Upper lobe of right lung (tissue), 1 donor: ENCODE measurements around the gene CLDND2. TPM values are rescaled to one million over a fixed set of nuclear protein-coding genes. Genes with fewer than 3 reads are reported as not detected.

Source experiments
- ATAC-seq: fragments of 200-7000 bp; cut with Tn5 transposase; one replicate; pipeline ENCODE4 v1.9.1; 2020; ENCODE audit warnings: mild to moderate bottlenecking, moderate library complexity
- DNase-seq: peaks from one replicate; pipeline ENCODE4 v3.0.0-alpha.2; 2020
- H3K27ac ChIP-seq: fragments of 200-600 bp; one replicate; pipeline ENCODE4 v1.8.0; 2022
- H3K27me3 ChIP-seq: fragments of 200-600 bp; one replicate; pipeline ENCODE4 v1.8.0; 2022; ENCODE audit warnings: mild to moderate bottlenecking
- H3K36me3 ChIP-seq: fragments of 200-600 bp; one replicate; pipeline ENCODE4 v1.8.0; 2022
- H3K4me1 ChIP-seq: fragments of 200-600 bp; one replicate; pipeline ENCODE4 v1.8.0; 2022
- H3K4me3 ChIP-seq: fragments of 200-600 bp; one replicate; pipeline ENCODE4 v1.8.0; 2022; ENCODE audit warnings: mild to moderate bottlenecking
- H3K9me3 ChIP-seq: fragments of 200-600 bp; one replicate; pipeline ENCODE4 v1.8.0; 2022
- CTCF ChIP-seq: fragments of 200-600 bp; IDR thresholded peaks from one replicate; pipeline ENCODE4 v1.8.0; 2022; ENCODE audit warnings: antibody characterized with exemption
- intact Hi-C: fragments of 100-400 bp; cut with DNase I; formaldehyde crosslinking; loops from one replicate; pipeline ENCODE4 v1.11.0; 2022
- total RNA-seq: library from RNA; stranded (reverse); fragmentation: NEBNext Ultra II Directional; extraction: Animal tissue kit (Norgen Biotek cat#: 25700); gene quantifications from one replicate; pipeline ENCODE4 v1.2.1, GENCODE V29; 2021
- donor health status: DM: no; HTN: yes; CAD: no; lungs with severe emphysema.

The CLDND2 gene
- total RNA-seq, 1 donor from 2014 or later = 0.64 TPM

GRCh38 chr19:51321799-51322198, 47.0 kb downstream of the CLDND2 start:
- Histone ChIP-seq H3K27ac (no peak overlapping the region), H3K27me3 (peaks cover 17% of the 10 kb centered on the region), H3K36me3 (no peaks in the 10 kb centered on the region), H3K9me3 (no peaks in the 10 kb centered on the region), H3K4me3 (no peak overlapping the region), H3K4me1 (no peaks in the 10 kb centered on the region)
- ATAC-seq (no peak), DNase-seq (no peak)
- no peak for TF ChIP-seq CTCF
- intact Hi-C loops = no loop called here

- ATAC-seq (no peak), DNase-seq (no peak)
- no peak for TF ChIP-seq CTCF
- intact Hi-C loops = no loop called here
- Histone ChIP-seq H3K9me3 (no peaks in the 10 kb centered on the region), H3K4me1 (no peaks in the 10 kb centered on the region), H3K27me3 (peaks cover 8% of the 10 kb centered on the region), H3K4me3 (no peak overlapping the region), H3K36me3 (no peaks in the 10 kb centered on the region), H3K27ac (no peak overlapping the region)
Measured at GRCh38 chr19:51320280-51320657, 48.5 kb downstream of the CLDND2 start.

- Histone ChIP-seq H3K4me3 (no peak overlapping the region), H3K27ac (no peak overlapping the region), H3K36me3 (no peaks in the 10 kb centered on the region), H3K27me3 (peaks cover 8% of the 10 kb centered on the region), H3K4me1 (no peaks in the 10 kb centered on the region), H3K9me3 (no peaks in the 10 kb centered on the region)
- no peak for ATAC-seq
- intact Hi-C loops = no loop called here
- TF ChIP-seq CTCF = no peak
- no peak for DNase-seq
Measured at GRCh38 chr19:51319649-51320279, 49.0 kb downstream of the CLDND2 start.

- intact Hi-C loops = no loop called here
- Histone ChIP-seq H3K9me3 (no peaks in the 10 kb centered on the region), H3K4me3 (no peak overlapping the region), H3K27ac (no peak overlapping the region), H3K36me3 (no peaks in the 10 kb centered on the region), H3K4me1 (no peaks in the 10 kb centered on the region), H3K27me3 (peaks cover 8% of the 10 kb centered on the region)
- TF ChIP-seq CTCF = no peak
- DNase-seq = no peak
- ATAC-seq = no peak
Measured at GRCh38 chr19:51318687-51319648, 49.8 kb downstream of the CLDND2 start.

- no peak for ATAC-seq
- intact Hi-C loops = no loop called here
Measured at GRCh38 chr19:51317968-51318367, 50.8 kb downstream of the CLDND2 start.

More at GRCh38 chr19:51317968-51318367, 50.8 kb downstream of the CLDND2 start:
- Histone ChIP-seq H3K27me3 (peaks cover 4% of the 10 kb centered on the region), H3K36me3 (no peaks in the 10 kb centered on the region), H3K9me3 (no peaks in the 10 kb centered on the region), H3K4me3 (no peak overlapping the region), H3K4me1 (no peaks in the 10 kb centered on the region), H3K27ac (no peak overlapping the region)
- TF ChIP-seq CTCF = no peak
- DNase-seq = no peak
